HuH-7.5 (cell line): ENCODE results near the gene ALG12.
A peak's percentile ranks its signal among the peaks of the same experiment; 100 is the strongest.

Experiments
- DNase-seq: peaks from one replicate; pipeline ENCODE4 v3.0.0; 2011; ENCODE audit warnings: low spot score

The ALG12 gene

GRCh38 chr22:49929994-49930575 lies 11.8 kb upstream of the ALG12 start:
- no peak for DNase-seq

DNA sequence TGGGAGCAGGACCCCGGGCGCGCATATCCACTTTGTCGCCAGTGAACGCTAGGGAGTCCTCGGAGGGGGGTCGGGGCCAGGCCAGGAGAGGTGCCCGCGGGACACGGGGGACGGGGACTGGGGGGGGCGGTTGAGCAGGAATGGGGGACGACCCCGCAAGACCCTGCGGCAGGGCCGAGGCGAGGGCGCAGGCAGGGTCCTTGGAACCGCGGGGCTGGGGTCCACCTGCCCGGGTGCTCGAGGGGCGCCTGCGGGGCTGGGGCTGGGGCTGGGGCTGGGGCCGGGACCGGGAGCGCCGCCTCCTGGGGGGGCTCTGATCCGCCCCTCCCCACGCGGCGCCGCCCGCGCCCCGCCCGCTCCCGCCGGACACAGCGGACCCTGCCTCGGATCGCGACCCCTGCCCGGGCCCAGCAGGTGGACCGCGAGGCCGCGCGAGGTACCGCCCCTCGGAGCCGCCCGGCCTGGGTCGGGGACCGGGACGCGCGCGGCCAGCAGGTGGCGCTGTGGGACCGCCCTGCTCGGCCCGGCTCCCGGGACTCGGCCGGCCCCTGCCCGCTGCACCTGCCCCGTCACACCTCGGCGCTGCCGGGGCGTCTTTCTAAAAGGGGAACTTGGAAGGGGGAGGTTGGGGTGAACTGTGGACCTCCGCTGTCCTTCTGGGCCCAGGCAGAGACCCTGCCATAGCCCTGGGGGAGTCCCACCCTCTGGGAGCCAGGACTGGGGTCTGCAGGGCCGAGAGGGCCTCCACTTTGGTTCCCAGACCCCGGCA lies 11.2 kb upstream of the ALG12 start:
- peak; percentile 95 for DNase-seq

- no peak for DNase-seq
These were observed 10.4 kb upstream of the ALG12 start for GRCh38 chr22:49928555-49929210.

DNA sequence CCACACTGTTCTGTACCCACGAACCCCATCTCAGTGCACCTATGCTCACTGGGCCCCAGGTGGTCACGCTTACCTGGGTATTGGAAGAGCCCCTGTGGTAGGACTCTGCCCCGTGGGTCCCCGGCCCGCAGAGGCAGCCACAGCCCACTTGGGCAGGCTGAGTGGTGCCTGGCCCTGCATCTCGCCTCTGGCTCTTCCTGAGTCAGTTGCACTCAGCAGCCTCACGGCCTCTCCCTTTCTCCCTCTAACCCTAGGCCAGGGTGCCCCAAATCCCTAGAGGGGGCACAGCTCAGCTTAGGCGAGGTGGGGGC lies 9.9 kb upstream of the ALG12 start:
- no peak for DNase-seq

GRCh38 chr22:49927483-49928184 lies 9.4 kb upstream of the ALG12 start:
- no peak for DNase-seq

- DNase-seq, result no peak
These were observed 8.7 kb upstream of the ALG12 start for GRCh38 chr22:49926916-49927315.

GRCh38 chr22:49925525-49926128 lies 7.4 kb upstream of the ALG12 start:
- DNase-seq, result no peak

GRCh38 chr22:49924113-49924833 lies 6.0 kb upstream of the ALG12 start:
- no peak for DNase-seq

GRCh38 chr22:49923445-49923844 lies 5.2 kb upstream of the ALG12 start:
- DNase-seq, result no peak

GRCh38 chr22:49922926-49923325 lies 4.7 kb upstream of the ALG12 start:
- DNase-seq, result no peak

DNA sequence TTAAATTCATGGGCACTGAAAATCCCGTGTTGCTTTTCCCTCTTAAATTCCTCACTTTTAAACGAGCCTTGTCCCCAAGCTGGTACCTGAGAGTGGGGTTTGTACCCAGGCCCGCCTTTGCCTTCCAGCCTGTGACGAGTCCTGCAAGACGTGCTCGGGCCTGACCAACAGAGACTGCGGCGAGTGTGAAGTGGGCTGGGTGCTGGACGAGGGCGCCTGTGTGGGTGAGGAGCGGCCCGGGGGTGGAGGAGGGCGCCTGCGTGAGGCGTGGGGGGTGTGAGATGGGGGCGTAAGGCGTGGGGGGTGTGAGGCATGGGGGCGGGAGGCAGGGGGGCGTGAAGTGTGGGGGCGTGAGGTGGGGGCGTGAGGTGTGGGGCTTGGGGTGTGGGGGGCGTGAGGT lies 4.2 kb upstream of the ALG12 start:
- DNase-seq, result no peak

DNA sequence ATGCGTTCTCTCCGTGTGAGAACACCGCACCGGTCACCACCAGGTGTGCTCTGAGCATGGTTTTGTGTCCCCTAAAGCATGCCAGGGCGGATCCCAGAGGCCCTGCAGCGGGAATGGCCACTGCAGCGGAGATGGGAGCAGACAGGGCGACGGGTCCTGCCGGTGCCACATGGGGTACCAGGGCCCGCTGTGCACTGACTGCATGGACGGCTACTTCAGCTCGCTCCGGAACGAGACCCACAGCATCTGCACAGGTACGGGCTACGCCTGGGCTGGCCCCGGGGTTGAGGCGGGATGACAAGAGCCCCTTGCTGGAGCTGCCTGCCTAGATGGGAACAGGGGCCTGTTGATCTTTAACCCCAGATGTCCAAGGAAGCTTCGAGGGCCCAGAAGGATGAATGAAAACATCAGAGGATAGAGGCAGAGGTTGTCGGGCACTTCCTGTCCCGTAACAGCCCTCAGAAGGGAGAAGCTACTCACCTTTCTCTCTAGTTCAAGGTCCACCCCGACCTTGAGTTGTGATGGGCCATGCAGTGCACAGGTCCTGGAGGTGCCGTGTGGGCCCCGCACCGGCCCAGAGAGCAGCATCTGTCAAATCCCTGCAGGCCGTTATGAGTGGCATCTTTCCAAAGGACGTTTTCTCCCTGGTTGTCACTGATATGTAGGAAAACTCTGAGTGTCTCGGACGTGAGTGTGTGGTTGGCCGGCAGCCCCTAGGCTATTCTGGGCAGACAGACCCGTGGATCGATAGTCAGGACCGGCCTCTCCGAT lies 3.5 kb upstream of the ALG12 start:
- DNase-seq, result no peak

GRCh38 chr22:49920859-49921258 lies 2.6 kb upstream of the ALG12 start:
- no peak for DNase-seq

DNA sequence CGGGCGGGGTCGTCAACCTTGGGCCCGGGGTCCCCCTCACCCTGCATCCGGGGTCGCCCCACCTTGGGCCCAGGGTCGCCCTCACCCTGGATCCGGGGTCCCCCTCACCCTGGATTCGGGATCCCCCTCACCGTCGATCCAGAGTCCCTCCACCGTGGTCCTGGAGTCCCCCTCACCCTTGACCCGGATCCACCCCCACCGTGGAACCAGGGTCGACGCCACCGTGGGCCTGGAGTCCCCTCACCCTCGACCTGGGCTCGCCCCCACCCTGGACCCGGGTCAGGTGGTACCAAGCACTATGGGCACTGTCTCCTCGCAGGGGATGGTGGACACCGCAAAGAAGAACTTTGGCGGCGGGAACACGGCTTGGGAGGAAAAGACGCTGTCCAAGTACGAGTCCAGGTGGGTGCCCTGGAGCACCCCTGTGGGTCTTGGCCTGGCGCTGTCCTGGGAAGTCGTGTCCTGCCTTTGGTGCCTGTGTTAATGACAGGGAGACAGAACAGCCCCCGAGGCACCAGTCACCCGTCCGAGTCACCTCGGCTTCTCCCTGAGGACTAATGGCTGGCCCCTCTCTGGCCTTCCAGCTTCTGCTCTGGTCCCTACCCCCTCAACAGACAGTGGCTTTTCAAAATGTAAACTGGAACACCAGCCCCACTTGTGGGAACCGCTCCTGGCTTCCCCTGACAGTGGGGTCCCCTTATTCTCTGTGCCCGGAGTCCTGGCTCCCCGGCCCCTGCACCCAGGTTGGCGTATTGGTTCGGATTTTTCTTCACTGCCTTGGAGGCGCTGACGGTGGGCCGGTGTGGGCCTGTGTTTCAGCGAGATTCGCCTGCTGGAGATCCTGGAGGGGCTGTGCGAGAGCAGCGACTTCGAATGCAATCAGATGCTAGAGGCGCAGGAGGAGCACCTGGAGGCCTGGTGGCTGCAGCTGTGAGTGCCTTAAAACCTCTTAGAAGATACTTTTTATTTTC lies 958 bp upstream of the ALG12 start:
- DNase-seq, result no peak

GRCh38 chr22:49916831-49917230 lies 1.4 kb downstream of the ALG12 start:
- DNase-seq, result no peak

DNA sequence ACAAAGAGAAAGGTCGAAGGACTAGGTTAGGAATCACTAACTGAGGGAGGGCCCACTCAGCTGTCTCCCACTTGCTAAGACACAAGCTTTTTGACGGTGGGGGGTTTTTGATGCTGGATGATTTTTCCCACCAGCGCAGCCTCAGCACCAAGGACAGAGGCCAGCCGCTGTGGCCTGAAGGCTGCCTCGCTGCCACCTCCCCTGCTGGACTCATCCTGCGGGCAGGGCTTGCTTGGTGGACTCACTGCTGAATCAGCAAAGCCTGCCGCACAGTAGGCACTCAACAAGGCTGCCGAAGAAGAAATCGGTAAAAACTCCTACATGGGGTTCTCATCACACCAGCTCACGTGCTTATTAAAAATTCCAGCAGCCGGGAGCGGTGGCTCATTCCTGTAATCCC lies 2.6 kb downstream of the ALG12 start:
- no peak for DNase-seq

DNA sequence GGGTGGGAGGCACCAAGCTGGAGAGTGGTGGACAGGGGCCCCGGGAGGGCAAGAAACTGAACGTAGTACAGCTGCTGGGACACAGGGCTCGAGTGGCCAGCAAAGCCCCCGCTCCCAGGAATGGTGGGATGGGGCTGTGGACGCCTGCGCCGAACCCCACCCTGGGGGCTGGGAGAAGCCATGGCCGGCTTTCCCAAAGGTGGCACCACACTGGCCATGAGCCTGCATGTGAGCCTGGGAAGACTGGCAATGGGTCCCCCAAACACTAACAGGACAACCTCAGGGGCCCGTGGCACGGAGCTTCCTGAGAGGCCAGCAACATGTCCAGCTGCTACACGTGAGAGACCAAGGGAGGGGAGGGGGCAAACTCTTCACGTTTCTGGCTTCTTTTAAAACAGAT lies 4.0 kb downstream of the ALG12 start:
- no peak for DNase-seq

DNA sequence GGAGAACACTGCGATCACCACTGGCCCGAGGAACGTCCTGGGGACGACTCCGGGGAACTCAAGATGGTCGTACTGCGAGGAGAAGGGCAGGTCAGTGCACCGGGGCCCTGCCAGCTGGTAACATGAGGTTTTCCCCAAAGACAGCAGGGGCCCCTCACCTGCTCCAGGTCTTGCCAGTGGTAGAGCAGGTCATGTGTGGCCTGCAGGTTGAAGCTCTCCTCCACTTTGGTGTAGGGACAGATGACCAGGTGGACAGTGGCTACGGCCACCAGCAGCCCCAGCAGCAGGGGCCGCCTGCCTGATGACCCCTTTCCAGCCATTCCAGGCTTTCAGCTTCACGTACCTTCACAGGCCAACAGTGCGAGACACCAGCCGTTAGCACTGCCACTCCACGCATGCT lies 4.8 kb downstream of the ALG12 start:
- DNase-seq, result no peak

DNA sequence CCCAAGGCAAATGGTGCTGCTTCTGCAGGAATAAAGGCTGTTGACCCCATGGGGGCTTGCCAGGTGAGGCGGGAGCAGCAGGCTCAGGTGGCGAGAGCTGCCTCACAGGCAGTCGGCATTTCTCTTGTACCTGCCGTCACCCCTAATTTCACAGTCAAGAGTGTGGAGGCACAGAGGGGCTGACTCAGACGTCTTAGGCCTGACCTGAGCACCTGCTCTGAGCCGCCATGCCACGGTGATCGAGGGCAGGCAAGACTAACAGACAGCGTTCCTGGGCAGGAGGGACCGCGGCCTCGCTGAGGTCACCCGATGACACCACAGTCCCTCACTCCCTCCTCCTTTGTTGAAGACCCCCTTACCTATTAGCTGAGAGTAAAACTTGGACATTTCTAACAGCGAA lies 5.2 kb downstream of the ALG12 start:
- DNase-seq, result no peak
